Natural killer cell (primary cell): ENCODE measurements around the gene SLC6A1. TPM values are rescaled to one million over a fixed set of nuclear protein-coding genes. Genes with fewer than 3 reads are reported as not detected.
"Not testable (repeated sequence)": the region's sequence is repeated elsewhere in the genome, so short reads cannot be mapped to it uniquely, and the experiment has no call there.

Source experiments
- ATAC-seq, 3 donors: fragments of 150-1000 bp in 2 of 3; fragments of 200-7000 bp in 1 of 3; cut with Tn5 transposase; 1 replicate in 1 of 3; 2 replicates in 2 of 3; pipeline ENCODE4 v1.10.0; 2021; ENCODE audit warnings: mild to moderate bottlenecking in 2 of 3, moderate library complexity in 2 of 3
- DNase-seq, 2 donors: peaks; one replicate each; pipeline versions ENCODE4 v3.0.0 to v3.0.0-alpha.2; 2013 to 2021; ENCODE audit warnings: mixed read lengths in 1 of 2
- H3K27ac ChIP-seq: one replicate; pipeline ENCODE4 v1.5.1; 2013; ENCODE audit warnings: mild to moderate bottlenecking, low read length
- H3K27me3 ChIP-seq: one replicate; pipeline ENCODE4 v1.6.1; 2013; ENCODE audit warnings: low read length; ENCODE audit not compliant: control insufficient read depth, insufficient read depth
- H3K36me3 ChIP-seq: one replicate; pipeline ENCODE4 v1.6.1; 2013; ENCODE audit warnings: low read length; ENCODE audit not compliant: control insufficient read depth, insufficient read depth
- H3K4me1 ChIP-seq: one replicate; pipeline ENCODE4 v1.6.1; 2013; ENCODE audit warnings: low read length; ENCODE audit not compliant: control insufficient read depth, insufficient read depth
- H3K4me3 ChIP-seq: one replicate; pipeline ENCODE4 v1.5.1; 2013; ENCODE audit warnings: low read length
- H3K9me3 ChIP-seq: one replicate; pipeline ENCODE4 v1.6.1; 2013; ENCODE audit warnings: low read length; ENCODE audit not compliant: control insufficient read depth, insufficient read depth
- H3K27ac Mint-ChIP-seq, 2 donors: one replicate each; pipeline ENCODE4 v1.8.0; 2022; ENCODE audit warnings: mild to moderate bottlenecking in 2 of 2, mixed read lengths in 2 of 2, moderate library complexity in 1 of 2
- H3K27me3 Mint-ChIP-seq, 2 donors: one replicate each; pipeline ENCODE4 v1.8.0; 2022; ENCODE audit warnings: low read depth in 2 of 2, mixed read lengths in 2 of 2
- H3K36me3 Mint-ChIP-seq: one replicate; pipeline ENCODE4 v1.8.0; 2022; ENCODE audit warnings: mixed read lengths
- H3K4me1 Mint-ChIP-seq, 2 donors: one replicate each; pipeline ENCODE4 v1.8.0; 2022; ENCODE audit warnings: mixed read lengths in 2 of 2
- H3K4me3 Mint-ChIP-seq: one replicate; pipeline ENCODE4 v1.8.0; 2022; ENCODE audit warnings: mild to moderate bottlenecking, moderate library complexity, mixed read lengths
- H3K9me3 Mint-ChIP-seq, 2 donors: one replicate each; pipeline ENCODE4 v1.8.0; 2022; ENCODE audit warnings: mixed read lengths in 2 of 2
- CTCF ChIP-seq: fragments of 200-600 bp; IDR thresholded peaks from one replicate; pipeline ENCODE4 v1.8.0; 2022; ENCODE audit warnings: antibody characterized with exemption
- WGBS: methylation state at CpG from one replicate; pipeline ENCODE4 v1.1.7; 2013; ENCODE audit warnings: missing lambda C conversion rate; ENCODE audit not compliant: insufficient coverage; 5-methylcytosine and 5-hydroxymethylcytosine counted together
- intact Hi-C: fragments of 100-400 bp; cut with micrococcal nuclease; formaldehyde crosslinking; loops from one replicate; pipeline ENCODE4 v1.14.2; 2022
- total RNA-seq, 4 donors: library from RNA; stranded (reverse); fragments of 120-200 nt in 1 of 4; gene quantifications; one replicate each; pipeline versions ENCODE4 v1.2.3 to v1.2.4, GENCODE V29; 2013 to 2022

SLC6A1 gene
- total RNA-seq, 3 donors from 2014 or later (not counting 1 experiment from before 2014, with no cell fraction given) = not detected

- WGBS = 25% methylated on average over 35 of the region's 35 CpGs
- H3K9me3 ChIP-seq = no peaks in the 10 kb centered on the region
- Mint-ChIP-seq H3K36me3 (no peaks in the 10 kb centered on the region), H3K27ac (no peak overlapping the region), H3K9me3 (no peaks in the 10 kb centered on the region), H3K4me1 (no peaks in the 10 kb centered on the region), H3K27me3 (peaks cover 7 to 18% of the 10 kb centered on the region in 2 donors), H3K4me3 (no peak overlapping the region)
- intact Hi-C loops = loop anchor here (5.0 kb wide), 2 partner anchors 277 to 592 kb away; no protein-coding TSS in a partner anchor
- H3K27ac ChIP-seq = no peak overlapping the region
- peak; percentile 29 to 70 (median 48) for ATAC-seq
- peak; percentile 60 for TF ChIP-seq CTCF
- no peak overlapping the region for H3K4me3 ChIP-seq
- H3K27me3 ChIP-seq = no peaks in the 10 kb centered on the region
- peaks cover 7% of the 10 kb centered on the region for H3K4me1 ChIP-seq
- H3K36me3 ChIP-seq = no peaks in the 10 kb centered on the region
- DNase-seq = peak; percentile 29 to 48
These were observed 68.1 kb downstream of the SLC6A1 start for GRCh38 chr3:11060500-11061251.

- not testable (repeated sequence) for H3K4me3 Mint-ChIP-seq, H3K36me3 Mint-ChIP-seq, H3K9me3 ChIP-seq, H3K27me3 ChIP-seq, H3K4me3 ChIP-seq, H3K4me1 Mint-ChIP-seq, H3K36me3 ChIP-seq, DNase-seq, ATAC-seq, H3K9me3 Mint-ChIP-seq, H3K27ac ChIP-seq, H3K27ac Mint-ChIP-seq, H3K4me1 ChIP-seq
- 94% methylated on average over 41 of the region's 41 CpGs for WGBS
- H3K27me3 Mint-ChIP-seq = peaks cover 7 to 18% of the 10 kb centered on the region in 2 donors
- intact Hi-C loops = loop anchor here (5.0 kb wide), 2 partner anchors 276 to 591 kb away; no protein-coding TSS in a partner anchor
These were observed 68.8 kb downstream of the SLC6A1 start for GRCh38 chr3:11061268-11061871.

- no peaks in the 10 kb centered on the region for H3K27me3 ChIP-seq
- H3K36me3 ChIP-seq = no peaks in the 10 kb centered on the region
- Mint-ChIP-seq H3K27ac (no peak overlapping the region), H3K27me3 (peaks cover 0 to 13% of the 10 kb centered on the region in 2 donors), H3K4me3 (no peak overlapping the region), H3K36me3 (no peaks in the 10 kb centered on the region), H3K4me1 (no peaks in the 10 kb centered on the region), H3K9me3 (no peaks in the 10 kb centered on the region)
- H3K4me1 ChIP-seq = peaks cover 7% of the 10 kb centered on the region
- no peak overlapping the region for H3K4me3 ChIP-seq
- 81% methylated on average over 7 of the region's 7 CpGs for whole genome bisulfite sequencing
- H3K9me3 ChIP-seq = no peaks in the 10 kb centered on the region
- ATAC-seq (no peak), DNase-seq (no peak)
- no peak for TF ChIP-seq CTCF
- intact Hi-C loops = loop anchor here (5.0 kb wide), 2 partner anchors 275 to 590 kb away; no protein-coding TSS in a partner anchor
- H3K27ac ChIP-seq = no peak overlapping the region
These were observed 70.2 kb downstream of the SLC6A1 start for GRCh38 chr3:11062704-11063103.

- peaks cover 12 to 22% of the 10 kb centered on the region in 2 donors for H3K27me3 Mint-ChIP-seq
- Histone ChIP-seq H3K36me3 (no peaks in the 10 kb centered on the region), H3K27me3 (no peaks in the 10 kb centered on the region), H3K9me3 (no peaks in the 10 kb centered on the region), H3K4me1 (no peaks in the 10 kb centered on the region), H3K27ac (no peak overlapping the region), H3K4me3 (no peak overlapping the region)
- no peak overlapping the region for H3K4me3 Mint-ChIP-seq
- no peaks in the 10 kb centered on the region for H3K36me3 Mint-ChIP-seq
- DNase-seq (no peak), ATAC-seq (no peak)
- H3K4me1 Mint-ChIP-seq = no peaks in the 10 kb centered on the region
- no peaks in the 10 kb centered on the region for H3K9me3 Mint-ChIP-seq
- intact Hi-C loops = no loop called here
- TF ChIP-seq CTCF = no peak
- H3K27ac Mint-ChIP-seq = no peak overlapping the region
- 93% methylated on average over 25 of the region's 26 CpGs for WGBS
These were observed 78.7 kb downstream of the SLC6A1 start for GRCh38 chr3:11071096-11071755.
